HG03175 (cell line): Measurements from ENCODE around the gene UBE2E2.
"Not testable (repeated sequence)": the region's sequence is repeated elsewhere in the genome, so short reads cannot be mapped to it uniquely, and the experiment has no call there.

Source experiments
- ATAC-seq: cut with Tn5 transposase; IDR thresholded peaks from one replicate; pipeline ENCODE4 v1.9.1; 2021; ENCODE audit warnings: mild to moderate bottlenecking, moderate library complexity; ENCODE audit not compliant: unreplicated experiment

UBE2E2 gene

GRCh38 chr3:23202921-23203707, at the start of gene UBE2E2:
Gene UBE2E2, plus strand, starts transcription at chr3:23203327.
- peak; percentile 75 for ATAC-seq

- ATAC-seq = no peak
Measured at GRCh38 chr3:23153436-23153835, 49.7 kb upstream of the UBE2E2 start.

GRCh38 chr3:23157331-23157730, 45.8 kb upstream of the UBE2E2 start:
- ATAC-seq = no peak

- no peak for ATAC-seq
Measured at GRCh38 chr3:23159929-23160328, 43.2 kb upstream of the UBE2E2 start.

- no peak for ATAC-seq
Measured at GRCh38 chr3:23161308-23161707, 41.8 kb upstream of the UBE2E2 start.

- peak; percentile 68 for ATAC-seq
Measured at GRCh38 chr3:23161896-23162570, 41.1 kb upstream of the UBE2E2 start.

- peak; percentile 56 for ATAC-seq
Measured at GRCh38 chr3:23162934-23163333, 40.2 kb upstream of the UBE2E2 start.

GRCh38 chr3:23164746-23165145, 38.4 kb upstream of the UBE2E2 start:
- ATAC-seq = no peak

GRCh38 chr3:23165571-23165970, 37.6 kb upstream of the UBE2E2 start:
- ATAC-seq = no peak

GRCh38 chr3:23166276-23166675, 36.9 kb upstream of the UBE2E2 start:
- no peak for ATAC-seq

GRCh38 chr3:23166845-23167244, 36.3 kb upstream of the UBE2E2 start:
- no peak for ATAC-seq

- no peak for ATAC-seq
Measured at GRCh38 chr3:23169551-23169950, 33.6 kb upstream of the UBE2E2 start.

GRCh38 chr3:23170291-23170690, 32.8 kb upstream of the UBE2E2 start:
- no peak for ATAC-seq

- ATAC-seq = no peak
Measured at GRCh38 chr3:23172059-23172458, 31.1 kb upstream of the UBE2E2 start.

- no peak for ATAC-seq
Measured at GRCh38 chr3:23174426-23175039, 28.6 kb upstream of the UBE2E2 start.

- no peak for ATAC-seq
Measured at GRCh38 chr3:23175341-23176083, 27.6 kb upstream of the UBE2E2 start.

GRCh38 chr3:23176839-23177238, 26.3 kb upstream of the UBE2E2 start:
- ATAC-seq = not testable (repeated sequence)

GRCh38 chr3:23182996-23183513, 20.1 kb upstream of the UBE2E2 start:
- no peak for ATAC-seq

GRCh38 chr3:23183731-23184130, 19.4 kb upstream of the UBE2E2 start:
- no peak for ATAC-seq

- no peak for ATAC-seq
Measured at GRCh38 chr3:23185861-23186260, 17.3 kb upstream of the UBE2E2 start.

- no peak for ATAC-seq
Measured at GRCh38 chr3:23189187-23189586, 13.9 kb upstream of the UBE2E2 start.
